ENCODE results near the gene LCT. TPM values are rescaled to one million over a fixed set of nuclear protein-coding genes. Genes with fewer than 3 reads are reported as not detected.

LCT gene
- total and polyA plus RNA-seq, 2 of the 4 experiments (the other 2 are of a cell fraction) = under 0.01 TPM; not detected in 1

- no TSS peak for BruUV-seq (replicated peaks)
Measured at GRCh38 chr2:135832891-135833290, 4.1 kb downstream of the LCT start.

More at GRCh38 chr2:135832891-135833290, 4.1 kb downstream of the LCT start:
- Histone ChIP-seq H2BK20ac (ENCODE audit: low read depth, low read length) (no peak overlapping the region), H3K4ac (ENCODE audit: low read depth, low read length) (no peak overlapping the region), H4K91ac (ENCODE audit: insufficient read depth, low read depth, low read length) (no peak overlapping the region), H4K20me1 (ENCODE audit: insufficient read depth, low read length) (no peaks in the 10 kb centered on the region), H2BK120ac (ENCODE audit: low read depth, low read length) (no peak overlapping the region), H2BK15ac (ENCODE audit: low read depth, low read length) (no peak overlapping the region), H3K79me1 (ENCODE audit: low read depth in 1 of 2, low read length in 2 of 2) (no peaks in the 10 kb centered on the region), H3K9me1 (ENCODE audit: insufficient read depth, low read length) (peaks cover 3% of the 10 kb centered on the region), H3K18ac (ENCODE audit: low read depth, low read length) (no peak overlapping the region), H3K36me3 (ENCODE audit: control insufficient read depth, insufficient read depth, low read length) (no peaks in the 10 kb centered on the region), H2AFZ (replicated peaks; ENCODE audit: low read length, poor library complexity) (no peak overlapping the region), H2AK9ac (replicated peaks; ENCODE audit: low read depth, low read length, poor library complexity) (no peak overlapping the region), H2AK5ac (ENCODE audit: low read depth, low read length) (no peak overlapping the region), H4K5ac (ENCODE audit: low read depth, low read length) (no peak overlapping the region), H3K56ac (ENCODE audit: extremely low read depth, insufficient read depth, low read length) (no peak overlapping the region), H3K4me2 (ENCODE audit: low read depth, low read length) (no peak overlapping the region), H4K8ac (ENCODE audit: low read depth in 2 of 2, low read length in 2 of 2) (no peak overlapping the region), H3K4me1 (ENCODE audit: control insufficient read depth, insufficient read depth, low read length) (no peaks in the 10 kb centered on the region), H3K14ac (replicated peaks; ENCODE audit: low read depth, low read length) (no peak overlapping the region), H3K9me3 (ENCODE audit: control insufficient read depth, insufficient read depth, low read length) (no peaks in the 10 kb centered on the region), H3K27me3 (ENCODE audit: control insufficient read depth, insufficient read depth, low read length) (no peaks in the 10 kb centered on the region; the same call in 1 of the 2 replicates), H3K4me3 (ENCODE audit: insufficient read depth, low read depth, low read length) (no peak overlapping the region), H2BK5ac (ENCODE audit: low read depth, low read length, poor library complexity, severe bottlenecking) (no peak overlapping the region), H3K27ac (ENCODE audit: insufficient read depth, low read length) (no peak overlapping the region), H3K9ac (ENCODE audit: low read depth, low read length) (no peak overlapping the region), H3K23ac (ENCODE audit: low read depth, low read length) (no peak overlapping the region)
- DNase-seq = no peak
- ATAC-seq (ENCODE audit: low read depth) = no peak
- in situ Hi-C loops (cut with MboI; ENCODE audit: low sequenced_read_pairs) = no loop called here
- intact Hi-C loops (cut with micrococcal nuclease) = no loop called here
- dilution Hi-C loops (cut with HindIII; ENCODE audit: low sequenced_read_pairs, unreplicated experiment) = no loop called here
- 90% methylated on average over 2 of the region's 6 CpGs; no CpG with 5 or more reads in 1 of the 2 experiments for WGBS, 2 experiments (ENCODE audit: extremely low coverage in 2 of 2, insufficient read length in 1 of 2)
- TF ChIP-seq RFX5 (IDR thresholded peaks at IDR 0.05; ENCODE audit: low read depth, low read length) (no peak), CEBPB (IDR thresholded peaks at IDR 0.05; ENCODE audit: low read depth, low read length) (no peak), MAFK (IDR thresholded peaks at IDR 0.05; ENCODE audit: low read depth, low read length) (no peak), FOS (IDR thresholded peaks at IDR 0.05; ENCODE audit: low read depth, low read length) (no peak), NFE2L2 (IDR thresholded peaks at IDR 0.05; ENCODE audit: low read depth, low read length) (no peak), MXI1 (IDR thresholded peaks at IDR 0.05; ENCODE audit: borderline replicate concordance, low read depth, low read length) (no peak), SMC3 (IDR thresholded peaks at IDR 0.05; ENCODE audit: low read depth, low read length) (no peak), BHLHE40 (IDR thresholded peaks at IDR 0.05; ENCODE audit: low read depth, low read length) (no peak), USF2 (IDR thresholded peaks at IDR 0.05; ENCODE audit: low read depth, low read length) (no peak), RAD21 (IDR thresholded peaks at IDR 0.05; ENCODE audit: low read length) (no peak)
- ChIA-PET CTCF (no interaction called here), POLR2A (ENCODE audit: unreplicated experiment) (no interaction called here)

Data from IMR-90 (cell line).